A375 (cell line): ENCODE measurements around the gene SIKE1. TPM values are rescaled to one million over a fixed set of nuclear protein-coding genes. Genes with fewer than 3 reads are reported as not detected.

Experiments used
- small RNA-seq: library from RNA; depleted of rRNA; stranded (forward); fragments of <200 nt; gene quantifications from one replicate; pipeline ENCODE3, GENCODE V24; 2014
- total RNA-seq: library from RNA; depleted of rRNA; stranded (reverse); fragments of >200 nt; shearing (Covaris generic); gene quantifications from 2 replicates; pipeline ENCODE4 v1.2.3, GENCODE V29; 2014; rRNA removed

The SIKE1 gene
- total RNA-seq = 157 and 160 TPM in 2 replicates

GRCh38 chr1:114780344-114781226 is at the start of gene SIKE1:
Gene SIKE1, minus strand, starts transcription at chr1:114780685. Its CDS starts 78 bp downstream, at chr1:114780607.

GRCh38 chr1:114757455-114758255 is 22.8 kb downstream of the SIKE1 start, which contains the start of gene CSDE1:
Gene CSDE1, minus strand, starts transcription at chr1:114757984. Its CDS starts 18,094 bp downstream, at chr1:114739890.

Small RNA genes lying within 50 kb of the gene (small RNA-seq; reads per million reads assigned to genes)
- gene RNY1P13 = not detected

Other genes with a start within 250 kb of the SIKE1 start
- 56.9 and 64.7 TPM in 2 replicates for gene BCAS2, start 199.1 kb downstream of the SIKE1 start, total RNA-seq
- gene DENND2C, start 110.6 kb downstream of the SIKE1 start, total RNA-seq = 0.93 and 0.98 TPM in 2 replicates
- not detected in 2 replicates for gene AMPD1, start 85.1 kb downstream of the SIKE1 start, total RNA-seq
- gene NRAS, start 63.9 kb downstream of the SIKE1 start, total RNA-seq = 29.6 and 30.4 TPM in 2 replicates
- 403 and 467 TPM in 2 replicates for gene CSDE1, start 22.7 kb downstream of the SIKE1 start, total RNA-seq
- not detected in 2 replicates for gene SYCP1, start 74.2 kb upstream of the SIKE1 start, total RNA-seq
- gene TSHB, start 249.1 kb upstream of the SIKE1 start, total RNA-seq = not detected in 2 replicates